Esophagus muscularis mucosa (tissue), 4 donors: ENCODE data around the gene MAN1B1. TPM values are rescaled to one million over a fixed set of nuclear protein-coding genes. Genes with fewer than 3 reads are reported as not detected.
"Not testable (repeated sequence)": the region's sequence is repeated elsewhere in the genome, so short reads cannot be mapped to it uniquely, and the experiment has no call there.

Experiments used
- DNase-seq: peaks from one replicate; pipeline ENCODE4 v3.0.0-alpha.2; 2017; ENCODE audit errors: extremely low spot score
- H3K27ac ChIP-seq, 4 donors: fragments of 200-600 bp; sonication (generic); replicated peaks in 1 of 4; 1 replicate in 3 of 4; 2 replicates in 1 of 4; pipeline ENCODE4 v1.5.1; 2016 to 2019; ENCODE audit warnings: mild to moderate bottlenecking in 1 of 4
- H3K27me3 ChIP-seq, 4 donors: fragments of 200-600 bp; sonication (generic); one replicate each; pipeline versions ENCODE4 v1.5.1 to v1.6.0; 2016 to 2019
- H3K36me3 ChIP-seq, 4 donors: fragments of 200-600 bp; sonication (generic); one replicate each; pipeline ENCODE4 v1.5.1; 2016 to 2019
- H3K4me1 ChIP-seq, 4 donors: fragments of 200-600 bp; sonication (generic); one replicate each; pipeline ENCODE4 v1.5.1; 2016 to 2019
- H3K4me3 ChIP-seq, 4 donors: fragments of 200-600 bp; sonication (generic); 1 replicate in 2 of 4; 2 replicates in 2 of 4; pipeline ENCODE4 v1.5.1; 2016 to 2019; ENCODE audit warnings: mild to moderate bottlenecking in 4 of 4, moderate library complexity in 1 of 4
- H3K9me3 ChIP-seq, 4 donors: fragments of 200-600 bp; sonication (generic); 1 replicate in 3 of 4; 2 replicates in 1 of 4; pipeline ENCODE4 v1.5.1; 2016 to 2019
- CTCF ChIP-seq, 3 experiments: fragments of 200-600 bp in 2 of 3; fragments of 450-650 bp in 1 of 3; sonication (generic) in 2 of 3; IDR thresholded peaks; one replicate each; pipeline ENCODE4 v1.5.1; 2017 to 2019; ENCODE audit warnings: antibody characterized with exemption in 3 of 3, mild to moderate bottlenecking in 2 of 3, moderate library complexity in 1 of 3
- EP300 ChIP-seq: sonication (generic); formaldehyde crosslinking; IDR thresholded peaks from one replicate; pipeline ENCODE4 v1.6.1; 2017; ENCODE audit warnings: antibody characterized with exemption
- POLR2A ChIP-seq: fragments of 450-650 bp; IDR thresholded peaks from one replicate; pipeline ENCODE4 v1.6.1; 2017; ENCODE audit warnings: antibody characterized with exemption, moderate library complexity, mild to moderate bottlenecking, low read depth
- POLR2AphosphoS5 ChIP-seq, 2 donors: sonication (generic); formaldehyde crosslinking; IDR thresholded peaks; one replicate each; pipeline ENCODE4 v1.6.1; 2017; ENCODE audit warnings: antibody characterized with exemption in 2 of 2
- WGBS: methylation state at CpG from one replicate; pipeline ENCODE4 v1.1.5; 2018; 5-methylcytosine and 5-hydroxymethylcytosine counted together
- intact Hi-C: fragments of 100-400 bp; cut with DNase I; formaldehyde crosslinking; loops from one replicate; pipeline ENCODE4 v1.15.1; 2023
- total RNA-seq, 4 donors: library from RNA; depleted of rRNA; stranded (reverse); fragments of >200 nt; gene quantifications; one replicate each; pipeline versions ENCODE4 v1.1.0 to v1.2.1, GENCODE V29; 2016

Gene MAN1B1
- total RNA-seq, 4 donors from 2014 or later = 22.4 to 36.6 (median 27.0) TPM

GRCh38 chr9:137129456-137130175 is 42.8 kb downstream of the MAN1B1 start:
- peaks cover 0 to 44% (median 5%) of the 10 kb centered on the region in 4 donors for H3K27me3 ChIP-seq
- no CpG with 5 or more reads among the region's 86 CpGs for WGBS
- H3K27ac ChIP-seq = peak overlapping the region; percentile 54 to 76 (median 62)
- DNase-seq = peak; percentile 93
- H3K9me3 ChIP-seq = peaks cover 0 to 14% (median 6%) of the 10 kb centered on the region in 4 donors
- TF ChIP-seq CTCF (IDR thresholded peaks at IDR 0.05) (no peak), EP300 (no peak), POLR2AphosphoS5 (IDR thresholded peaks at IDR 0.05) (peak; percentile 61 to 77), POLR2A (no peak)
- no peaks in the 10 kb centered on the region for H3K36me3 ChIP-seq
- H3K4me1 ChIP-seq = peaks cover 17 to 38% (median 32%) of the 10 kb centered on the region in 4 donors
- intact Hi-C loops = no loop called here
- peak overlapping the region; percentile 63 to 73 (median 67) for H3K4me3 ChIP-seq

GRCh38 chr9:137130176-137130755 is 43.5 kb downstream of the MAN1B1 start:
- no peak for TF ChIP-seq EP300
- TF ChIP-seq POLR2AphosphoS5 (IDR thresholded peaks at IDR 0.05) = no peak
- peaks cover 0 to 14% (median 6%) of the 10 kb centered on the region in 4 donors for H3K9me3 ChIP-seq
- H3K4me3 ChIP-seq = peak overlapping the region; percentile 63 to 73 (median 67)

GRCh38 chr9:137134191-137134590 is 47.4 kb downstream of the MAN1B1 start:
- Histone ChIP-seq H3K4me3 (no peak overlapping the region), H3K4me1 (peaks cover 6 to 26% (median 19%) of the 10 kb centered on the region in 4 donors), H3K27me3 (peaks cover 0 to 88% (median 28%) of the 10 kb centered on the region in 4 donors), H3K27ac (no peak overlapping the region), H3K36me3 (no peaks in the 10 kb centered on the region), H3K9me3 (peaks cover 0 to 14% (median 6%) of the 10 kb centered on the region in 4 donors)
- 83% methylated on average over 4 of the region's 4 CpGs for WGBS
- DNase-seq = no peak
- TF ChIP-seq EP300 (no peak), POLR2AphosphoS5 (IDR thresholded peaks at IDR 0.05) (no peak), CTCF (IDR thresholded peaks at IDR 0.05) (no peak), POLR2A (no peak)
- intact Hi-C loops = no loop called here

More at GRCh38 chr9:137130176-137130755, 43.5 kb downstream of the MAN1B1 start:
- Histone ChIP-seq H3K4me1 (peaks cover 17 to 38% (median 32%) of the 10 kb centered on the region in 4 donors), H3K27ac (peak overlapping the region; percentile 54 to 76 (median 62)), H3K36me3 (no peaks in the 10 kb centered on the region), H3K27me3 (peaks cover 0 to 49% (median 5%) of the 10 kb centered on the region in 4 donors)
- intact Hi-C loops = no loop called here
- 10% methylated on average over 23 of the region's 58 CpGs for WGBS
- no peak for DNase-seq

GRCh38 chr9:137135154-137135553 is 48.4 kb downstream of the MAN1B1 start:
- H3K27ac ChIP-seq, intact Hi-C loops, H3K36me3 ChIP-seq, DNase-seq, H3K4me3 ChIP-seq, H3K9me3 ChIP-seq: not testable (repeated sequence)
- peaks cover 6 to 22% (median 14%) of the 10 kb centered on the region in 4 donors for H3K4me1 ChIP-seq
- 72% methylated on average over 9 of the region's 9 CpGs for WGBS
- H3K27me3 ChIP-seq = peaks cover 0 to 94% (median 35%) of the 10 kb centered on the region in 4 donors

GRCh38 chr9:137136261-137136880 is 49.6 kb downstream of the MAN1B1 start:
- no peak overlapping the region for H3K27ac ChIP-seq
- H3K4me1 ChIP-seq = peaks cover 3 to 18% (median 10%) of the 10 kb centered on the region in 4 donors
- peaks cover 0 to 4% (median 0%) of the 10 kb centered on the region in 4 donors for H3K9me3 ChIP-seq
- no peak for DNase-seq
- no peak for TF ChIP-seq CTCF (IDR thresholded peaks at IDR 0.05)
- no peak for TF ChIP-seq POLR2AphosphoS5 (IDR thresholded peaks at IDR 0.05)
- no peak for TF ChIP-seq EP300
- TF ChIP-seq POLR2A = no peak
- no peaks in the 10 kb centered on the region for H3K36me3 ChIP-seq
- H3K4me3 ChIP-seq = no peak overlapping the region
- intact Hi-C loops = no loop called here
- peaks cover 0 to 96% (median 45%) of the 10 kb centered on the region in 4 donors for H3K27me3 ChIP-seq
- WGBS = 33% methylated on average over 14 of the region's 27 CpGs
